H1 (cell line): ENCODE measurements around the gene RBMS1. TPM values are rescaled to one million over a fixed set of nuclear protein-coding genes. Genes with fewer than 3 reads are reported as not detected.
A peak's percentile ranks its signal among the peaks of the same experiment; 100 is the strongest.

Source experiments
- CTCF ChIA-PET: fragments of 300-600 bp; sonication (Branson Sonifier 250); formaldehyde crosslinking; loops from one replicate; lab custom pipeline; 2021; ENCODE audit not compliant: partially characterized antibody; lab: Charles Lee
- POLR2A ChIA-PET: fragments of 300-600 bp; sonication (Branson Sonifier 250); formaldehyde crosslinking; loops from one replicate; lab custom pipeline; 2021; ENCODE audit warnings: inconsistent platforms; ENCODE audit not compliant: partially characterized antibody; lab: Charles Lee
- DNase-seq, 2 experiments: peaks; one replicate each; pipeline versions ENCODE4 v3.0.0 to v3.0.0-alpha.2; 2010 to 2022; ENCODE audit warnings: low spot score in 2 of 2, low read depth in 1 of 2, mixed read lengths in 1 of 2
- FAIRE-seq: peaks from 2 replicates; lab custom pipeline; 2011; peaks lifted over from hg19 to GRCh38; lab: Jason Lieb, UNC
- H2AFZ ChIP-seq: 2 replicates; pipeline ENCODE4 v1.8.1; 2012; ENCODE audit warnings: low read length, inconsistent platforms
- H2AK5ac ChIP-seq: 2 replicates; pipeline ENCODE4 v1.6.1; 2013; ENCODE audit warnings: low read depth, low read length
- H2BK120ac ChIP-seq: replicated peaks from 2 replicates; pipeline ENCODE3; 2013; ENCODE audit warnings: low read depth, low read length, inconsistent platforms
- H2BK12ac ChIP-seq: 2 replicates; pipeline ENCODE4 v1.6.1; 2013; ENCODE audit warnings: low read depth, low read length
- H2BK15ac ChIP-seq: 2 replicates; pipeline ENCODE4 v1.6.1; 2013; ENCODE audit warnings: low read length
- H2BK20ac ChIP-seq: 2 replicates; pipeline ENCODE4 v1.6.1; 2013; ENCODE audit warnings: low read length
- H2BK5ac ChIP-seq: 2 replicates; pipeline ENCODE4 v1.6.1; 2013; ENCODE audit warnings: low read depth, low read length
- H3K14ac ChIP-seq: 2 replicates; pipeline ENCODE4 v1.6.1; 2013; ENCODE audit warnings: inconsistent platforms; ENCODE audit not compliant: insufficient read length
- H3K18ac ChIP-seq: 2 replicates; pipeline ENCODE4 v1.6.1; 2013; ENCODE audit warnings: low read length; ENCODE audit errors: extremely low read depth
- H3K23ac ChIP-seq: 2 replicates; pipeline ENCODE4 v1.6.1; 2013; ENCODE audit warnings: inconsistent platforms; ENCODE audit not compliant: insufficient read length
- H3K23me2 ChIP-seq: 2 replicates; pipeline ENCODE4 v1.6.1; 2013; ENCODE audit warnings: low read depth, low read length
- H3K27ac ChIP-seq: 2 replicates; pipeline ENCODE4 v1.6.1; 2011; ENCODE audit warnings: low read depth, low read length, inconsistent platforms
- H3K27me3 ChIP-seq, 4 experiments: replicated peaks in 1 of 4; 1 replicate in 1 of 4; 2 replicates in 3 of 4; pipeline versions ENCODE4 v1.6.1 to v1.8.1; 2011 to 2013; ENCODE audit warnings: low read length in 3 of 4, mild to moderate bottlenecking in 3 of 4, inconsistent platforms in 2 of 4, mixed read lengths in 2 of 4, moderate library complexity in 1 of 4; ENCODE audit not compliant: control insufficient read depth in 3 of 4, insufficient read depth in 3 of 4; ENCODE audit errors: extremely low read depth in 1 of 4
- H3K36me3 ChIP-seq, 4 experiments: 2 replicates each; pipeline versions ENCODE4 v1.6.1 to v1.8.1; 2011 to 2013; ENCODE audit warnings: mild to moderate bottlenecking in 4 of 4, low read length in 3 of 4, moderate library complexity in 2 of 4, control low read depth in 1 of 4, inconsistent platforms in 1 of 4; ENCODE audit not compliant: insufficient read depth in 4 of 4, control insufficient read depth in 2 of 4
- H3K4ac ChIP-seq: replicated peaks from 2 replicates; pipeline ENCODE3; 2013; ENCODE audit warnings: low read length, low read depth, mixed read lengths, inconsistent platforms; ENCODE audit not compliant: insufficient read length
- H3K4me1 ChIP-seq, 4 experiments: replicated peaks in 1 of 4; 1 replicate in 1 of 4; 2 replicates in 3 of 4; pipeline versions ENCODE4 v1.6.1 to v1.8.1; 2011 to 2013; ENCODE audit warnings: low read length in 3 of 4, inconsistent platforms in 2 of 4, mixed read lengths in 1 of 4; ENCODE audit not compliant: insufficient read depth in 4 of 4, control insufficient read depth in 3 of 4
- H3K4me2 ChIP-seq, 2 experiments: 2 replicates each; pipeline versions ENCODE4 v1.6.1 to v1.8.1; 2011 to 2013; ENCODE audit warnings: low read depth in 2 of 2, low read length in 2 of 2, control low read depth in 1 of 2, inconsistent platforms in 1 of 2, mild to moderate bottlenecking in 1 of 2; ENCODE audit not compliant: insufficient read depth in 1 of 2
- H3K4me3 ChIP-seq, 4 experiments: fragments of 200-600, 300-600 bp in 1 of 4; sonication (generic), shearing (Covaris generic), sonication (Bioruptor Twin) in 1 of 4; 2 replicates each; pipeline versions ENCODE4 v1.5.1 to v1.8.1; 2011 to 2016; ENCODE audit warnings: low read length in 4 of 4, low read depth in 3 of 4, control low read depth in 2 of 4, inconsistent platforms in 2 of 4, mild to moderate bottlenecking in 2 of 4, mixed read lengths in 1 of 4, moderate library complexity in 1 of 4; ENCODE audit not compliant: insufficient read depth in 2 of 4; ENCODE audit errors: extremely low read depth in 1 of 4
- H3K56ac ChIP-seq: replicated peaks from 2 replicates; pipeline ENCODE3; 2013; ENCODE audit warnings: low read depth, mild to moderate bottlenecking, mixed read lengths, low read length, inconsistent platforms; ENCODE audit not compliant: insufficient read length
- H3K79me1 ChIP-seq: 2 replicates; pipeline ENCODE4 v1.6.1; 2013; ENCODE audit warnings: low read depth, low read length, control low read depth
- H3K79me2 ChIP-seq, 2 experiments: 2 replicates each; pipeline versions ENCODE4 v1.6.1 to v1.8.1; 2012 to 2013; ENCODE audit warnings: low read length in 2 of 2, mild to moderate bottlenecking in 2 of 2, inconsistent platforms in 1 of 2; ENCODE audit not compliant: insufficient read depth in 2 of 2, control insufficient read depth in 1 of 2
- H3K9ac ChIP-seq, 4 experiments: replicated peaks in 1 of 4; 1 replicate in 1 of 4; 2 replicates in 3 of 4; pipeline versions ENCODE4 v1.6.1 to v1.8.1; 2011 to 2013; ENCODE audit warnings: low read depth in 3 of 4, low read length in 3 of 4, control low read depth in 2 of 4, mild to moderate bottlenecking in 2 of 4, moderate library complexity in 2 of 4, inconsistent platforms in 1 of 4; ENCODE audit errors: extremely low read depth in 1 of 4
- H3K9me3 ChIP-seq, 2 experiments: 2 replicates each; pipeline versions ENCODE4 v1.6.1 to v1.8.1; 2012 to 2013; ENCODE audit warnings: mild to moderate bottlenecking in 2 of 2, moderate library complexity in 2 of 2, control low read depth in 1 of 2, inconsistent platforms in 1 of 2, low read depth in 1 of 2, low read length in 1 of 2, mixed read lengths in 1 of 2; ENCODE audit not compliant: insufficient read depth in 2 of 2
- H4K20me1 ChIP-seq, 2 experiments: replicated peaks in 1 of 2; 2 replicates each; pipeline versions ENCODE3 to v1.8.1; 2011 to 2013; ENCODE audit warnings: inconsistent platforms in 2 of 2, low read length in 2 of 2, mild to moderate bottlenecking in 1 of 2; ENCODE audit not compliant: insufficient read depth in 2 of 2, control insufficient read depth in 1 of 2
- H4K5ac ChIP-seq: 2 replicates; pipeline ENCODE4 v1.6.1; 2013; ENCODE audit warnings: low read length, low read depth, mixed read lengths, inconsistent platforms; ENCODE audit not compliant: insufficient read length
- H4K8ac ChIP-seq: 2 replicates; pipeline ENCODE4 v1.8.0; 2013; ENCODE audit warnings: mild to moderate bottlenecking, moderate library complexity, low read length, inconsistent platforms; ENCODE audit not compliant: insufficient read depth; ENCODE audit errors: extremely low read depth
- H4K91ac ChIP-seq: replicated peaks from 2 replicates; pipeline ENCODE3; 2013; ENCODE audit warnings: low read length, mixed read lengths, inconsistent platforms; ENCODE audit not compliant: insufficient read length
- SAP30 ChIP-seq: fragments of 300-600 bp; sonication (generic); IDR thresholded peaks from 2 replicates; pipeline ENCODE4 v1.7.1; 2012; ENCODE audit warnings: low read length, moderate library complexity, mild to moderate bottlenecking, inconsistent platforms; ENCODE audit not compliant: insufficient read depth, insufficient replicate concordance
- YY1 ChIP-seq: IDR thresholded peaks from 2 replicates; pipeline ENCODE4 v1.6.1; 2011; ENCODE audit warnings: low read depth, mild to moderate bottlenecking, low read length
- WGBS, 2 experiments: shearing (Covaris generic) in 1 of 2; methylation state at CpG; one replicate each; pipeline versions ENCODE4 v1.1.6 to v1.1.7; 2013 to 2015; ENCODE audit warnings: low lambda C conversion rate in 2 of 2, mixed read lengths in 2 of 2, inconsistent platforms in 1 of 2, low coverage in 1 of 2, missing lambda C conversion rate in 1 of 2; ENCODE audit not compliant: insufficient replicate concordance in 2 of 2, insufficient coverage in 1 of 2, insufficient read length in 1 of 2; ENCODE audit errors: extremely low coverage in 1 of 2, missing lambda C conversion rate in 1 of 2; 5-methylcytosine and 5-hydroxymethylcytosine counted together
- polyA plus RNA-seq, 7 experiments: library from polyadenylated mRNA; depleted of rRNA in 3 of 7; stranded (reverse) in 5 of 7; unstranded in 2 of 7; fragments of >200 nt in 5 of 7; fragments of 200-250 nt in 2 of 7; gene quantifications; 1 replicate in 5 of 7; 2 replicates in 1 of 7; 4 replicates in 1 of 7; pipeline versions ENCODE4 v1.2.1 to v1.2.3, GENCODE V29; 2011 to 2013; ENCODE audit warnings: missing spikeins in 2 of 7, mixed read lengths in 2 of 7
- total RNA-seq: library from RNA; stranded (reverse); fragmentation: NEBNext Ultra II Directional; extraction: Animal tissue kit (Norgen Biotek cat#: 25700); gene quantifications from 2 replicates; pipeline ENCODE4 v1.2.1, GENCODE V29; 2021

Gene RBMS1
- total and polyA plus RNA-seq, 2 of the 8 experiments (the other 6 are each of a cell fraction or from before 2014, with no cell fraction given) = 53.7 to 60.0 TPM

GRCh38 chr2:160257743-160258491, 235.7 kb downstream of the RBMS1 start:
- Histone ChIP-seq H3K27me3 (no peaks in the 10 kb centered on the region), H4K5ac (no peak overlapping the region), H3K18ac (no peak overlapping the region), H4K91ac (no peak overlapping the region), H3K56ac (no peak overlapping the region), H2AK5ac (no peak overlapping the region), H3K14ac (no peak overlapping the region), H3K9ac (no peak overlapping the region), H3K4me2 (no peak overlapping the region), H4K8ac (no peak overlapping the region), H3K79me2 (no peaks in the 10 kb centered on the region), H2BK20ac (no peak overlapping the region), H3K4me1 (no peaks in the 10 kb centered on the region), H2BK12ac (no peak overlapping the region), H3K9me3 (no peaks in the 10 kb centered on the region), H2AFZ (no peak overlapping the region), H3K4ac (no peak overlapping the region), H3K27ac (no peak overlapping the region), H2BK5ac (no peak overlapping the region), H3K23ac (no peak overlapping the region), H2BK15ac (no peak overlapping the region), H2BK120ac (no peak overlapping the region), H3K23me2 (no peaks in the 10 kb centered on the region), H3K4me3 (no peak overlapping the region), H4K20me1 (no peaks in the 10 kb centered on the region), H3K79me1 (no peaks in the 10 kb centered on the region), H3K36me3 (no peaks in the 10 kb centered on the region)
- FAIRE-seq (no peak), DNase-seq (no peak)
- TF ChIP-seq SAP30 (no peak), YY1 (peak; percentile 40; the same call in 1 of the 2 replicates)
- POLR2A ChIA-PET = no interaction called here
- WGBS, 2 experiments = 90% methylated on average over 12 of the region's 12 CpGs; no CpG with 5 or more reads in 1 of the 2 experiments
- CTCF ChIA-PET = interaction anchor here (1.6 kb wide), 1 partner anchor 9 kb away, joined by 4 read pairs; no protein-coding TSS in a partner anchor
